ENCODE data around the gene SDK2.

Gene SDK2

DNA sequence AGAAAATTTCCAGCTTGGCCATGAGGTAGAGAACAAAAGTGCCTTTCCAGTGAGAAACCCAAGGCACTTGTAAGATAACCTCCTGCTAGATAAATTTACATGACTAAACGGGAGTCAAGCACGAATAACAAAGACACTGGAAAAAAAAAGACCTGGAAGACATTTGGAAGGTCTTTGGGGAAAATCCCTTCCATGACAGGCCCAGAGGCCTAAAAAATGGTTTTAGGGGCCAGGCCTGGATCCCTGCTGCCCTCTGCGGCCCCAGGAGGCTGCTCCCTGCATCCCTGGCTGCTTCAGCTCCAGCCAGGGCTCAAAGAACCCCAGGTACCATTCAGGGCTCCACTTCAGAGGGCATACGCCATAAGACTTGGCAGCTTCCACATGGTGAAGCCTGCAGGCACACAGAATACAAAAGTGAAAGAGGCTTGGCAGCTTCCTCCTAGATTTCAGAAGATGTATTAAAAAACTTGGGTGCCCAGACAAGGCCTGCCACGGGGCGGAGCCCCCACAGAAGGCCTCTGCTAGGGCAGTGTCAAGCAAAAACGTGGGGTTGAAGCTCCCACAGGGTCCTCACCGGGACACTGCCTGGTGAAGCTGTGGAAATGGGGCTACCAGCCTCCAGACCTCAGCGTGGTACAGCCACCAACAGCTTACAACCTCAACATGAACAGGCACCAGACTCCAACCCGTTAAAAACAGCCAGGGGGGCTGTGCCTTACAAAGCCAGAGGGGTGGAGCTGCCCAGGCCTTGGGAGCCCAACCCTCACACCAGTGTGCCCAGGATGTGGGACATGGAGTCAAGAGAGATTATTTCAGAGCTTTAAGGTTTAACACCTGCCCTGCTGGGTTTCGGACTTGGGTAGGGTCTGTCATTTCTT lies 77.1 kb downstream of the SDK2 start:
- no peak for DNase-seq (ENCODE audit: low read depth in 4 of 4, low spot score in 1 of 4)

DNA sequence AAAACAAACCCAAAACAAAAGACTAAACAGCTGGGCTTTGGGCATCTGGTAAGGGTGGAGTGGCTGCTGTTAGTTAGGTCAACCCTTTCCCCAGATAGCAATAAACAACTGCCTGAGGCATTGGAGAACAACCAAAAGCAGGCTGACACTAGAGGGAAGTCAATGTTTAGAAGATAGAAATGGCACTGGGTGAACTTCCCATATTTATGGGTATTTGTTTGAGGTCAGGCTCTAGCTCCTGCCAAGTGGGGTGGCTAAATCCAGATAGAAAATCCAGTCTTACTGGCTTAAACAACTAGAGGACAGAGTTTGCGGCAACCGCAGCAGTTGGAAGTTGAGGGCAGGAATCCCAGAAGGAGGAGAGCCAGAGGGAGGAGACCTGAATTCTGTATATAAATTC lies 79.4 kb downstream of the SDK2 start:
- DNase-seq (ENCODE audit: low read depth in 4 of 4, low spot score in 1 of 4), result no peak

DNA sequence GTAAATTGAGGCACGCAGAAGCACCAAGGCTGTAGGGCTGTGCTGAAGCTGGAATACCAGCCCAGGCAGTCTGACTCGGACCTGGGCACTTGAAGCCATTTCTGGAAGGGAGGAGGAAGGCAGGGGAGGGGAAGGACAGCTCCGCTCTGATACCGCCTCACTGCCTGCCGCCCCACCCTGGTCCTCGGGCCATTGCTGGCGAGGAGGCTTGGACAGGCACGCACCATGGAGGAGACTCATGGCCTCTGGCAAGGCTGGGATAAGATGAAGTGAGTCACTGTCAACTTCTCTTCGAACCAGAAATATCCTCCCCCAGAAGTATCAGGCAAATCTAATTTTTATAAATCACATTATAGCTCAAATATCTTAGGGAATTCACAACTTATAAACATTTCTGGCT lies 81.3 kb downstream of the SDK2 start:
- DNase-seq (ENCODE audit: low read depth in 4 of 4, low spot score in 1 of 4), result no peak

DNA sequence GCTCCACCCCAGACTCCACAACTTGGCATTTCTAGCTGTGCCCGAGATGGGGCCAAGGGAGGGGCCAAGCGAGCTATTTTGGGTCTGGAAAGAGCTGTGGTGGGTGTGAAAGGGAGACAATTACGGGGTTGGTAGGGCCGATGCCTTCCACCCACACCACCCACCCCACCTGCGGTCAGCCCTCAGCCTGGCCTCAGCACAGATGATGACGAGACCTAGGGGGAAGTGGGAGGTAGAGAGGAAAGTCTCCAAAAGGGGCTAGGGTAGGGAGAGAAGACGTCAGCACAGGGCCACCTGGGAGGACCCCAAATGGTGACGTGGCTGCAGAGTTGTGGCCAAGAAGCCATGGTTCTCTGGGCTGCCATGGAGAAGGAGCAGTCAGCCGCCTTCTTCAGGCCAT lies 83.1 kb downstream of the SDK2 start:
- DNase-seq (ENCODE audit: low read depth in 4 of 4, low spot score in 1 of 4), result no peak

DNA sequence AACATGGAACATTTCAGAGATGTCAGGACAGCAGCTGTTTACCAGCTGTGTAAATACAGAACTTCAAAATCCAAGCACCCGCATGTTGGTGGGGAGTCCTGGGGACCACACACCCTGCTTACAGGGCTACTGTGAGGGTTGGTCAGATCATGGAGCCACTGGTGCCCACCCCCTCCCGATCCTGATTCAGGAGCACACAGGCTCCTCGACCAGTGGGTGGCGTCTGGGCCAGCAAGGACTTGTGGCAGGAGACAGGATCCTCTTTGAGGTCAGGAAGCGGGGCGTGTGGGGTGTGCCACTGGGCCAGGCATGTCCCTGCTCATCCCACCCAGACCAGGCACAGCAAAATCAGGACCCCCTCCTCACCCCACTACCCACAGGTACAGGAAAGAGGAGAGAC lies 83.6 kb downstream of the SDK2 start:
- no peak for DNase-seq (ENCODE audit: low read depth in 4 of 4, low spot score in 1 of 4)

DNA sequence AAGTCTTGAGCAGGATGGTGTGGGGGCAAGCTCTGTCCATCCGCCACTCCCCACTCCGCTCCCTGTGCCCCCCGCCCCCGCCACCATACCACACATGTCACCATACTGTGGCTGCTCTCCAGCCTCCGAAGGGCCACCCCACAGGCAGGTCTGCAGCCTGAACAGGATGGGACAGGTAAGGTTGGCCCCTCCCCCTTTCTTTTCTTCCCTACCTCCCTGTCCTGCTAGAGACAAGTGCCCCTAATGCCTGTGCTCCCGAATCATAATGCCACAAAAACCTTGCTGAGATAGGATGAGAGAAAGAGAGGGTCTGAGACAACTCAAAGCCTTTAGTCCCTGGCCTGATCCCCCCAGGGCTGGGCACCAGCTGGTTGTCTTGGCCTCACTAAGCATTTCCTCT lies 84.7 kb downstream of the SDK2 start:
- no peak for DNase-seq (ENCODE audit: low read depth in 4 of 4, low spot score in 1 of 4)

DNA sequence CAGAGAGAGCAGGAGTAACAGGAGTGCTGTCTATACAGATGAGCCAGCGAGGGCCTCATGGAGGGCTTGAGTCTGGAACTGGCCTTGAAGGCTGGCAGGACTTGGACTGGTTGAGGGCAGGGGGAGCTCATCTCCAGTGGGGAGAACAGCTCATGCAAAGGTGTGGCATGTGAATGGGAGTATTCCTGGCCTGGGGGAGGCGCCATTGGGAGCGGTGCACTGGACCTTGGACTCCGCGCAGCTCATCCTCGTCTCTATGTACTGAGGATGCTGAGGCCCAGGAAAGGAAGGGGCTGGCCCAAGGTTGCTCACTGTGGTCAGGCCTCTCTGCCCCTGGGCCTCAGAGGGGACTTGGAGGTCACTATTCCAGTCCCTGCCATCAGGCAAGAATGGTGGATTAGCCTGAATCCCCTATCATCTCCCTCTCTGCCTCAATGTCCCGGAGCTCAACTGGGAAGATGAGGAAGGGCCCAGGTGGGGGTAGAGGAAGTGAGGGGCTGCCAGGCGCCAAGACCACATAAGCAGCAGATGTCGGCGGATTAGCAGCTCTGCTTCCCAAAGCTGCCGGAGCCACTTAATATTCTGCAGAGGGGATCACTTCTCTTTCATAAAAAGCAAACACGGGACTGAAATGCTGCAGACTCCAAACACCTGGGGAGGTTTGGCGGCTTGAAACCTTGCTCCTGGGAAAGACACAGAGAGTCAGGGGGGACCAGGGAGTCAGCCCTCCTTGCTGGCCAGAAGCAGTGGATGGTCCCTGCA lies 88.9 kb downstream of the SDK2 start:
- DNase-seq (ENCODE audit: low read depth in 4 of 4, low spot score in 1 of 4), result no peak

DNA sequence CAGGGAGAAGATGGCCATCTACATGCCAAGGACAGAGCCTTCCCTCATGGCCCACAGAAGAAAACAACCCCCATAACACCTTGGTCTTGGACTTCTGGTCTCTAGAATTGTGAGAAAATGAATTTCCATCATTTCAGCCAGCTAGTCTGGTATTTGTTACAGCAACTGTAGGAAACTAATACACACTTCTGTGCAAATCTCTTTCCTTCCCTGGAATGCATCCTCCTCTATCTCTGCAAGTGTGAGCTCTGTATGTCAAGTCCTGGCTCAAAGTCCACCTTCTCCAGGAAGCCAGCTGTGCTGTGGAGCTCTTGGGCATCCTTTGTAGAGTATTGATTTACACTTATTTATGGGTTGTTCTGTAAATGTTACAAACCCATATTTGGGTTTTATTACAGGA lies 89.7 kb downstream of the SDK2 start:
- DNase-seq (ENCODE audit: low read depth in 4 of 4, low spot score in 1 of 4), result no peak

DNA sequence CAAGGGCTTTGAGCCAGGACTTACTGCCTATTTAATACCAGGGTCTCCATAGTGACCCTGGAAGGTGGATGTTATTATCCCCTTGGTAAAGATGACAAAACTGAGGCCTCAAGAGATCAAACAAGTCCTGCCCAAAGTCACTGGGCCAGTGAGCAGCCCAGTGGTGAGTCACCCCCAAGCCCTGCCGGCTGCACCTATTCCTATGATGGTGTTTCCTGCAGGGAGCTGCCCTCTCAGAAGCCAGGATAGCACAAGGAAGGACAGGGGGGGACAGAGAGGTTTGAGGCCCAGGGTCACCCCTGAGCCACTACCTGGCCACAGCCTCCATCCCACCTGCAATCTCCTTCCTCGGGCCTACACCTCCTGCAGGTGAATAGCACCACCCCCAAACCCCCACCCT lies 90.9 kb downstream of the SDK2 start:
- DNase-seq (ENCODE audit: low read depth in 4 of 4, low spot score in 1 of 4), result no peak

DNA sequence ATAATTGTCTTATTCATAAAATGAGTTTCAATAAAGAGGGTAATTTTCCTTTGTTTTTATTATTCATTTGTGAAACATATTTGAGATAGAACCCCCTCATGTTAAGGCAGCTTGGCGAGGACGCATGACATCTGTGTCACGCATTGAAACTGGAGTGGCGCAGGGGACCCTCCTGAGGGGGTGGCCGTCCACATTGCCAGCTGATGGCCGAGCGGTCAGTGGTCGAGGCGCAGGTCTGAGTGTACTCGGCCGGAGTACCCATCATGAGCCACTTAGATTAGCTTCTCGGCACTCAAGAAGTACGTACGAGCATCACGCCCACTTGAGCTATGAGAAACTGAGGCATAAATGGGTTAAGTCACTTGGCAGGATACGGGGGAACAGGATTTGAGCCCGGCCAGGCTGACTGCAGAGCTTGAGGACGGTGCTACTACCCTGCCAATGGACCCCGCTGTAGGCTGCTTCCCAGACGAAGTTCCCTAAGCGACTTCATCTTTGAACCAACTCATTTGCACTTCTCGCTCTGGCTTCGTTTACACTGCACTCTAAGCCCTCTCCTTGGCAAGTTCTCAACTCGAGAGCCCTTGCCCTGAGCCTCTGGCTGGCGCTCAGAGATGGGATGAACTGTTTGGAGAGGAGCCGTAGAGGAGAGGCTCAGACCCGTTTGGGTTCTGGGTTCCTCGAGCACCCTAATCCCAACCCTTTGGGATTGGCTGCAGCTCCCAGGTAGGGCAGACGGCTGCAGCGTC lies 91.8 kb downstream of the SDK2 start:
- DNase-seq (ENCODE audit: low read depth in 4 of 4, low spot score in 1 of 4), result no peak

DNA sequence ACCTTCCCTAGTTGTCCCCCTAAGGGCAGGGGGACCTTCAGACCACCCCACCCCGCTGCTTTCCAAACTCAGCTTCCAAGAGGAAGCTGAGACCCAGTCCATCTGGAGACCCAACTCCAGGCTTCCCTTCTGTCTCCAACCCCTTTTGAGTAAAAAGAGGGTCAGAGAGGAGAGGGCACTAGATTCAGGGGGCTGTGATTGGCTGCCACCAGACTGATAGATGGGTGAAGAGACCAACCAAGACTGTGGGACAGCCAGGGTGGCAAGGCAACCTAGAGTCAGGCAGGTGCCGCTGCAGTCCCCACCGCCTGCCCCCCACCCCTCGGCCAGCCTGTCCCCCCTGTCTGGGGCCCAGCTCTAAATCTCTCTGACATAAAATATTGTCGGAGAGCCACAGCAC lies 92.5 kb downstream of the SDK2 start:
- no peak for DNase-seq (ENCODE audit: low read depth in 4 of 4, low spot score in 1 of 4)

DNA sequence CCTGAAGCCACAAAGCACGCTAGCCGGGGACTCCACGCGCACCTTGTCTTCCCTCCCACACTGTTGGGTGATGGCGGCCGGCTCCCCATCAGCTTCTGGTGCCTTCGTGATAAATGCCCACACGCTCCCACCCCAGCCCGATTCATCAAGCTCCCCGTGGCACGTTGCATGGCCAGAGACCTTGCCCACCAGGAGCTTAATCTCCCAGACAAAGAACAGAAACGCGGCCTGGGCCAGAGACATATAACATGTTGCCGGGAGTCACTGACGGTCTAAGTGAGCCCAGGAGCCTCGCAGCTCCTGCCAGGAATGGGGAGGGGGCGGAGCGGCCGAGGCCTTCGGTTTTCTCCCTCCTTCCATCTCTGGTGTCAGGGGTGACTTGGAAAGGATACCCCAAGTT lies 93.1 kb downstream of the SDK2 start:
- DNase-seq (ENCODE audit: low read depth in 4 of 4, low spot score in 1 of 4), result no peak

DNA sequence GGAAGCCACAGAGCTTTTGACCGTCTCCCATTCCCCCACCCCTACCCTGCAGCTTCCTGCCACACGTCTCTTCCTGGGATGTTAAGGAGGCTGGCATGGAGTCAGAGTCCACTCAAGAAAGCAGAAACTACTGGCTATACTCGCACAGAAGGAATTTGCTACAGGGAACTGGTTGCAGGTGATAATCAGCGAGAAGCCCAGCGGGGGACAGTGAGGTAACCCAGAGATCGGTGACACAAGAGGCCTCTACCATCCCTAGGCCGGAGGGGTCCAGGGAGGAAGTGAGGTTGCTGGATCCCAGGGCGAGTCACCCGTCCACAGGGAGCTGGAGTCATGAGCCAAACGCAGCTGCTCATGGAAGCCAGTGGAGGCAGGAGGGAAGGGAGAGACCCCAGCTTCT lies 93.7 kb downstream of the SDK2 start:
- DNase-seq (ENCODE audit: low read depth in 4 of 4, low spot score in 1 of 4), result no peak

DNA sequence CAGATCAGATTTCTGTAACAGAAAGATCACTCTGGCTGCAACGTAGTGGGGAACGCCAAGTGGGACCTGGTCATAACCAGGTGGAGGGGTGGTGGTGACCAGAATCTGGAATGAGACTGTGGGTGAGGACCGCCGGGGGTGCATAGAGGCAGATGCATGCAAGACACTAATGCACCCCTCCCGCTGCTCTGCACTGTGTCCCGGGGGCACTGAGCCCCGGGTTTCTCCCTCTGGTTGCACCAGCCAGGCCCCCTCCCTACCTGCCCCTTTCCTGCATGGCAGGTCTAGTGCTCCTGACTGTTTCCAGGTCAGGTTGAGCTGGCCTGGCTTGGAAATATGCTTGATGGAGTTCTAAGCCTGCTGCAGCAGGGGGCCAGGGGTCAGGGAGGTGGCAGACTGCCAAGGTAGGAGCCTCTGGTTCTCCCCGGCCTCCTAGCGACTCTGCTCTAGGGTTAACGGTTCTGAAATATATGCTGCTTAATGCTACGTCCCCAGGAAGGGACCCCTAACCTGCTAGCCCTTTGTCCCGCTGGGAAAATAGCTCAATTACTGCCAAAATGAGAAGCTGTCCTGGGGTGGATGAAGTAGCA lies 94.3 kb downstream of the SDK2 start:
- no peak for DNase-seq (ENCODE audit: low read depth in 4 of 4, low spot score in 1 of 4)

DNA sequence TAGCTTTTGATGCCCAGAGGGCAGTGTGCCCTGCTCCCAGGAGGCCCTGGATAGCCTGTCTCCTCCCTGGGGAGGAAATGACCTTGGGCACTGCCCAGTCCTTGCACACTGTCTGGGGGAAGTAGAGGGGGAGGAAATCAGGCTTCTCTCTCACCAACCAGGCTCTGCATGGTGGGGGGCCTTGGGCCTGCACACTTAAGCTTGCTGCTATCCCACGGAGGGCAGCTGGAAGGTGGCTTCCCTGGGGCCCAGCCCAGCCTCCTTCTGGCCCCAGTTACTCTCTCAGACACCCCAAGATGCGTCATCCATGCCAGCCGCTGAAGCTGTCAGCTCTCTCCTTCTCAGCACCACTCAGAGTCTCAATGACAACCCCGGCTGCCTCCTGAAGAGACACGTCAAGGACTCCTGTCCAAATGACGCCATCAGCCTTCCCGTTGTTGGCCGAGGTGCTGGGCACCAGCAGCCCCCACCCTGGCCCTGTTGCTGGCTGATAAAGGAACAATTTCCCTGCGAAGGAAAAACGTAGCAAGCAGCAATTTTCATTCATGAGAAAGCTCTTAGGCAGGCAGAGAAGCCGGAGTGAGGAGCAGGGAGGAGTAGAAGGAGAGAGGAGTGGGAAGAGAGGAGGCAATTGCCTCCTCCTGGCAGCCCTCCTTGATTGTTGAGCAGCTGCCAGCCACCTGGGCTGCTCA lies 95.5 kb downstream of the SDK2 start:
- no peak for DNase-seq (ENCODE audit: low read depth in 4 of 4, low spot score in 1 of 4)

DNA sequence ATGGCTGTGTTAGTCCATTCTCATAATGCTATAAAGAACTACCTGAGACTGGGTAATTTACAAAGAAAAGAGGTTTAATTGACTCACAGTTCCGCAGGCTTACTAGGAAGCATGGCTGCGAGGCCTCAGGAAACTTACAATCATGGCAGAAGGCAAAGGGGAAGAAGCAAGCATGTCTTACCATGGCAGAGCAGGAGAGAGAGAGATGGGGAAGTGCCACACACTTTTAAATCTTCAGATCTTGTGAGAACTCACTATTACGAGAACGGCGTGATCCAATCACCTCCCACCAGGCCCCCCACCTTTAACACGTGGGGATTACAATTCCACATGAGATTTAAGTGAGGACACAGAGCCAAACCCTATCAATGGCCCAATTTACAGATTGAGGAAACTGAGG lies 96.5 kb downstream of the SDK2 start:
- no peak for DNase-seq (ENCODE audit: low read depth in 4 of 4, low spot score in 1 of 4)

DNA sequence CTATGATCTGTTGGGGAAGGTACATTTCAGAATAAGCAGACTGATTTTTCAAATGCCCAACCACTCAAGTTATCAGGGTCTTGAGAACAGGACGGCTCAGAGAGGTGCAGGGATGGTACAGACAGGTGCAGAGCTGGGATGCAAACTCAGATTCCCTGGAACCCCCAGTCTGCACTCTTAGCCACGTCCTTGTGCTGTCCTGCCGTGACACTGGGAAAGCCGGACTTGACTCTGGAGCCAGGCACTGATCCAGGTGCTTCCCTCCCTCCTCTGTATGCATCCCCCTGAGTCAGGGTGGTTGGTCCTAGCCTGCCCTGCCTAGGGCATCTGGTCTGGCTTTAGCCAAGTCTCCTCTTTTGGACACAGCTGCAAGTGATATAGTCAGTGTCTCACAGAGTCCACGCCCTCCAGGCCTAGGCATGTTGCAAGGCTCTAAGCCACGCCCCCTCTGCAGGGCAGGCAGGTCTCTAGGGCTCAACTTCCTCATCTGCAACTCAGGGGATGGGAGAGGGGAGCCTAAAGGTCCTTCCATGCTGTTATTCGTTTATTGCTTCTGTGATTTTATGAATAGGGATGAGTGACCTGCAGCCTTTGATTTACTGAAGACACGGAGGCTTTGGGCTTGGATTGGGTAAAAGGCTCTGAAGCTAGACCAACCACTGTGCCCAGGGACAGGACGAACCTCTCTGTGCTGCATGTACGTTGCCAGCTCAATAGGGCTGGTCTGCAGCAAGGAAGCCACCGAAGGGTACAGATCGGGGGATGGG lies 97.3 kb downstream of the SDK2 start:
- peak in 1 of 4 experiments; percentile 9 for DNase-seq (ENCODE audit: low read depth in 4 of 4, low spot score in 1 of 4)

DNA sequence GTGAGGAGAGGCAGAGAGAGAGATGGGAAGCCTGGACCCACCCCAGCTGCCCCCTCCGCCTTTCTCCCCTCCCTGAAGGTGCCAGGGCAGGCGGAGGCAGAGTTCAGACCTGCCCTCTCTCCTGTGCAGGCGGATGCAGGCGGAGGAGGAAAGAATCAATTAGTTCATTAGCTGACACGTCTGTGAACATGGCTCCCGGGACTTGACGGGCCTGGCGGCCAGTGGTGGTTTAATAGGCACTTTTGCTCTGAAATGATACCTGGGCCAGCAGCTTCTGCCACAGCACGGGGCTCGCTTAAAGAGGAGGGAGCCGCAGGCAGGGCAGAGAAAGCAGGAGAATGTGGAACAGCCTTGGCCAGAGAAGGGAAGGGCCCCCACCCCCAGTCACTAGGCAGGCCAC lies 98.1 kb downstream of the SDK2 start:
- no peak for DNase-seq (ENCODE audit: low read depth in 4 of 4, low spot score in 1 of 4)

DNA sequence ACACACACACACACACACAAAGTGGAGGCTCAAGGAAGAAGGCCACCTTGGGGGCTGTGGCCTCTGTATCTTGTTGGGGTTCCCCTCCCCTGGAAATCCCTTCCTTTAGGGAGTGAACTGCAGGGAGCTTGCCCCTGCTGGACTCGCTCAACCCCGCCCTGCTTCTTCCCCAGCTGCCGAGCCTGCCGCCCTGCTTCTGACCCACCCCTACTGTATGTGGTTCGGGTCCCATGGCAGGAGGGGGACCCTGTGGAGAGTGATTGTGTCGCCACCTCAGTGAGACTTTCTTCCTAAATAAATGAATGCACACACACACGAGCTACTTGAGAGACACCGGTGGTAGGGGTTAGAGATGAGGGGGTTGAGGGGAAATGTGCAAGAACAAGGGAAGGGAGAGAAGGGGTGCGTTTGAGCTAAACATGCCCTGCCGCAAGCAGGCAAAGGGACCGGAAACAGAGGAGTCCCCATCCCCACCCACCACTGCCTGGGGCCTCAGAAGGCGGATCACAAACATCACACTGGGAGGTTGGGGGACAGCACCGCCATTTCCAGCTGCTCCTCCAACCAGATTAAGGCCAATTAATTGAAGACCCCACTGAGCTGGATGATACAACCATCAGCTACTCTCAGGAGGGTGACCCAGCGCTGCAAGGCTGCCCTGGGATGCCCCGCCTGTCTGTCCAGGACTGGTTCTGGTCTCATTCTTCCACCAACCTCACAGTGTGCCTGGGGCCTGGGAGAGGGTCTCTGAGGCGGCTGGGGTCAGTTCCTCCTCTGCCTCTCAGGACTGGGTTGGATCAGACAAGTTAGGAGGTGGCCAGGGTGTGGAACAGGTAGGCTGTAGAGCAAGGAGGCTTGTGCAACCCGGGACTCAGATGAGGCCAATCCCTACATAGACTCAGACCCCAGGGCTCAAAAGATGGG lies 98.9 kb downstream of the SDK2 start:
- no peak for DNase-seq (ENCODE audit: low read depth in 4 of 4, low spot score in 1 of 4)

All from stimulated activated CD4-positive, alpha-beta T cell treated with anti-CD3 and anti-CD28 coated beads, Interleukin-1b, Interleukin-23, amount 100 ng/mL, for 24 hours (primary cell).